ENCODE results near the gene CDIP1. TPM values are rescaled to one million over a fixed set of nuclear protein-coding genes. Genes with fewer than 3 reads are reported as not detected.
A peak's percentile ranks its signal among the peaks of the same experiment; 100 is the strongest.
"Not testable (repeated sequence)": the region's sequence is repeated elsewhere in the genome, so short reads cannot be mapped to it uniquely, and the experiment has no call there.

CDIP1 gene
- total RNA-seq: 17.5 TPM

GRCh38 chr16:4538350-4539235 lies at the start of gene CDIP1:
Gene CDIP1, minus strand, starts transcription at chr16:4538773. Its CDS starts 24,643 bp downstream, at chr16:4514130.
- DNase-seq (ENCODE audit: low spot score) (peak; percentile 98), ATAC-seq (peak; percentile 91)

GRCh38 chr16:4586291-4586690 lies 47.7 kb upstream of the CDIP1 start:
- no peak for ATAC-seq
- no peak for DNase-seq (ENCODE audit: low spot score)

- DNase-seq (ENCODE audit: low spot score) (no peak), ATAC-seq (no peak)
Measured at GRCh38 chr16:4583906-4584305, 45.3 kb upstream of the CDIP1 start.

- DNase-seq (ENCODE audit: low spot score): no peak
- ATAC-seq: no peak
Measured at GRCh38 chr16:4580250-4580649, 41.7 kb upstream of the CDIP1 start.

- DNase-seq (ENCODE audit: low spot score) (no peak), ATAC-seq (no peak)
Measured at GRCh38 chr16:4578961-4579530, 40.5 kb upstream of the CDIP1 start.

GRCh38 chr16:4576008-4576407 lies 37.4 kb upstream of the CDIP1 start:
- no peak for ATAC-seq
- DNase-seq (ENCODE audit: low spot score): no peak

- peak; percentile 26 for ATAC-seq
Measured at GRCh38 chr16:4574919-4575705, 36.5 kb upstream of the CDIP1 start.

GRCh38 chr16:4573926-4574325 lies 35.4 kb upstream of the CDIP1 start:
- not testable (repeated sequence) for DNase-seq (ENCODE audit: low spot score); ATAC-seq

More at GRCh38 chr16:4574919-4575705, 36.5 kb upstream of the CDIP1 start:
- no peak for DNase-seq (ENCODE audit: low spot score)

GRCh38 chr16:4572715-4573114 lies 34.1 kb upstream of the CDIP1 start:
- ATAC-seq (no peak), DNase-seq (ENCODE audit: low spot score) (no peak)

- ATAC-seq: no peak
- DNase-seq (ENCODE audit: low spot score): no peak
Measured at GRCh38 chr16:4570688-4571321, 32.2 kb upstream of the CDIP1 start.

- DNase-seq (ENCODE audit: low spot score) (no peak), ATAC-seq (no peak)
Measured at GRCh38 chr16:4570086-4570485, 31.5 kb upstream of the CDIP1 start.

GRCh38 chr16:4566144-4566543 lies 27.6 kb upstream of the CDIP1 start:
- DNase-seq (ENCODE audit: low spot score) (no peak), ATAC-seq (no peak)

GRCh38 chr16:4564661-4565267 lies 26.2 kb upstream of the CDIP1 start:
- DNase-seq (ENCODE audit: low spot score) (no peak), ATAC-seq (no peak)

- DNase-seq (ENCODE audit: low spot score): no peak
- ATAC-seq: no peak
Measured at GRCh38 chr16:4561596-4561995, 23.0 kb upstream of the CDIP1 start.

- ATAC-seq (no peak), DNase-seq (ENCODE audit: low spot score) (no peak)
Measured at GRCh38 chr16:4557973-4558372, 19.4 kb upstream of the CDIP1 start.

GRCh38 chr16:4556580-4556979 lies 18.0 kb upstream of the CDIP1 start:
- ATAC-seq (no peak), DNase-seq (ENCODE audit: low spot score) (no peak)

GRCh38 chr16:4556112-4556511 lies 17.5 kb upstream of the CDIP1 start, which contains the start of gene C16orf96:
Gene C16orf96, plus strand, starts transcription at chr16:4556340. Its CDS starts 150 bp downstream, at chr16:4556490.
- no peak for DNase-seq (ENCODE audit: low spot score)
- peak; percentile 25 for ATAC-seq

GRCh38 chr16:4552541-4552940 lies 14.0 kb upstream of the CDIP1 start:
- no peak for DNase-seq (ENCODE audit: low spot score)
- ATAC-seq: no peak

GRCh38 chr16:4550591-4550990 lies 12.0 kb upstream of the CDIP1 start:
- ATAC-seq: no peak

GRCh38 chr16:4548124-4548523 lies 9.6 kb upstream of the CDIP1 start:
- DNase-seq (ENCODE audit: low spot score) (peak; percentile 47), ATAC-seq (peak; percentile 83)

More at GRCh38 chr16:4550591-4550990, 12.0 kb upstream of the CDIP1 start:
- no peak for DNase-seq (ENCODE audit: low spot score)

Measured in left lobe of liver (tissue), 2 donors.